Inferior parietal cortex (tissue), 1 donor: Measurements from ENCODE around the gene FHOD3.

Experiments
- DNase-seq: peaks from one replicate; pipeline ENCODE4 v3.0.0-alpha.2; 2016; ENCODE audit errors: extremely low spot score

FHOD3 gene

GRCh38 chr18:36322734-36323133 lies 25.2 kb downstream of the FHOD3 start:
- no peak for DNase-seq

- no peak for DNase-seq
Observed at GRCh38 chr18:36323421-36323820, 25.9 kb downstream of the FHOD3 start.

- DNase-seq, result no peak
Observed at GRCh38 chr18:36325846-36326245, 28.3 kb downstream of the FHOD3 start.

- no peak for DNase-seq
Observed at GRCh38 chr18:36326771-36327170, 29.3 kb downstream of the FHOD3 start.

GRCh38 chr18:36327352-36328316 lies 30.1 kb downstream of the FHOD3 start:
- no peak for DNase-seq

GRCh38 chr18:36328385-36328858 lies 30.9 kb downstream of the FHOD3 start:
- DNase-seq, result no peak

GRCh38 chr18:36328916-36329315 lies 31.4 kb downstream of the FHOD3 start:
- no peak for DNase-seq

GRCh38 chr18:36329684-36330434 lies 32.3 kb downstream of the FHOD3 start:
- DNase-seq, result no peak

GRCh38 chr18:36330435-36331052 lies 33.0 kb downstream of the FHOD3 start:
- no peak for DNase-seq

- DNase-seq, result no peak
Observed at GRCh38 chr18:36331521-36331971, 34.0 kb downstream of the FHOD3 start.

- no peak for DNase-seq
Observed at GRCh38 chr18:36333414-36333813, 35.9 kb downstream of the FHOD3 start.

- no peak for DNase-seq
Observed at GRCh38 chr18:36334798-36335197, 37.3 kb downstream of the FHOD3 start.

- DNase-seq, result no peak
Observed at GRCh38 chr18:36335476-36336279, 38.2 kb downstream of the FHOD3 start.

GRCh38 chr18:36337679-36338402 lies 40.3 kb downstream of the FHOD3 start:
- peak; percentile 25 for DNase-seq

- DNase-seq, result no peak
Observed at GRCh38 chr18:36338403-36338933, 41.0 kb downstream of the FHOD3 start.

- no peak for DNase-seq
Observed at GRCh38 chr18:36340246-36340645, 42.7 kb downstream of the FHOD3 start.

GRCh38 chr18:36341944-36342343 lies 44.4 kb downstream of the FHOD3 start:
- no peak for DNase-seq

- DNase-seq, result no peak
Observed at GRCh38 chr18:36348331-36348730, 50.8 kb downstream of the FHOD3 start.

- DNase-seq, result no peak
Observed at GRCh38 chr18:36348971-36349417, 51.5 kb downstream of the FHOD3 start.

- DNase-seq, result no peak
Observed at GRCh38 chr18:36349552-36349951, 52.0 kb downstream of the FHOD3 start.
